NCI-H2107 treated with DMSO at 0.1 percent for 48 hours (cell line): ENCODE measurements around the gene SGPP1.
"Not testable (repeated sequence)": the region's sequence is repeated elsewhere in the genome, so short reads cannot be mapped to it uniquely, and the experiment has no call there.

ENCODE experiments used
- DNase-seq: peaks from one replicate; lab custom pipeline; 2025; ENCODE audit not compliant: unreplicated experiment; lab: John Stamatoyannopoulos, UW

SGPP1 gene

DNA sequence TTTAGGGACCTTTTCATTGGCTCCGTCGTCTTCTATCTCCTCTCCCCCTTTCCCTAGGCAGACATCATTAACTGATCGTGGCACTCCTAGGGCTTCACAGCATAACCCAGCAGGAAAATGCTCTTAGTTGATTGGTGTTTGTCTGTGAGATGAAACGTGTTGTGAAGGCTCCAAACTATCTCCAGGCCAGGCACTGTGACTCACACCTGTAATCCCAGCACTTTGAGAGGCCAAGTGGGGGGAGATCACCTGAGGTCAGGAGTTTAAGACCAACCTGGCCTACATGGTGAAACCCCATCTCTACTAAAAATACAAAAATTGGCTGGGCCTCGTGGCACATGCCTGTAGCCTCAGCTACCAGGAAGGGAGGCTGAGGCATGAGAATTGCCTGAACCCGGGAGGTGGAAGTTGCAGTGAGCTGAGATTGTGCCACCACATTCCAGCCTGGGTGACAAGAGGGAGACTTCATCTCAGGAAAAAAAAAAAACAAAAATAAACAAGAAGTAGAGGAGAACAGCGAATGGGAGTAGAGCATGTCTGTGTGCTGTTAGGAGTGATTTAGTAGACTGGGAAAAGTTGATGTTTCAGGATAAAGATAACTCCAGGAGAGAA, 53.9 kb downstream of the SGPP1 start:
- DNase-seq: no peak

DNA sequence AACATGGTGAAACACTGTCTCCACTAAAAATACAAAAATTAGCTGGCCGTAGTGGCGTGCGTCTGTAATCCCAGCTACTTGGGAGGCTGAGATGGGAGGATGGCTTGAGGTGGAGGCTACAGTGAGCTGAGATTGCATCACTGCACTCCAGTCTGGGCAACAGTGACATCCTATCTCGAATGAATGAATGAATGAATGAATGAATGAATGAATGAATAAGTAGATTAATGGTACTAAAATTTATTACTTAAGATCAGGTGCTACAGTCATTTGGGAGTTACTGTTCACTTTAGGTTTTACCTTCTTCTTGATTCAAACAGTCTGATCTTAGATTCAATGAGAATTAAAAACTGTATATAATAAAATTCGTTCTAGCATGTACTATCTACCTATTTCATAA, 54.6 kb downstream of the SGPP1 start:
- DNase-seq: no peak

GRCh38 chr14:63672417-63673180, 55.3 kb downstream of the SGPP1 start:
- DNase-seq: no peak

- no peak for DNase-seq
Measured at GRCh38 chr14:63671987-63672386, 55.9 kb downstream of the SGPP1 start.

DNA sequence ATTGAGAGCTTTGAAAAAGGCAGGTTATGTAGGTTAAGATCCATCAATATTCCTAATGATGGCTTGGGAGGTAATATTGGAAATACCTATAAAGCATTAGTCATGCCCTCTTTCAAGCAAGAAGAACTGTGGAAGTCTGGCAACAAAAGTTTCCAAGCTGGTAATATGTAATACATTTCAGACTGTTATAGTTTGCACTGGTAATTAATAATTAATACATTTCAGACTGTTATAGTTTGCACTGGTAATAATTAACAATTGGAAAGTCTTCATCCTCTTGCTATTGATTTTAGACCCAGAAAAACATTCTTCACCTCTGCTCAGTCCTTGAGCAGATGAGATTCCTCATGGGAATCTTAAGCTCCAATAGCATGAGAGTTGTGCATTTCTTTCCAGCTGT, 57.2 kb downstream of the SGPP1 start:
- no peak for DNase-seq

DNA sequence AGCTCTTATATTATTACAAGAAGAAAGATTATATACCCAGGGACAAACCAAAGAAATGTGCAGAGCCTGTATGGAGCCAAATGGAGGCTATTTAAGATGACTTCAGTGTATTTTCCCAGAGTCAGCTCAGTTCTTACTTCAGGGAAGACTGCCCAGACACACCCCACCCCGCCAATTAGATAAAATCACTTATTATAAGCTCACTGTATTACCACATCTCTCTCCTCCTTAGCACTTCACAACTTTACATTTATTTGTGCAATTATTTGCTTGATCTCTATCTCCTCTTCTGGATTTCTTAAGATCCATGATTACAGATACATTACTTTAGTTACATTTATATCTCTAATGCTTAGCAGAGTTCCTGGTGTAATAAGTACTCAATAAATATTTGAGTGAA, 61.5 kb downstream of the SGPP1 start:
- no peak for DNase-seq

DNA sequence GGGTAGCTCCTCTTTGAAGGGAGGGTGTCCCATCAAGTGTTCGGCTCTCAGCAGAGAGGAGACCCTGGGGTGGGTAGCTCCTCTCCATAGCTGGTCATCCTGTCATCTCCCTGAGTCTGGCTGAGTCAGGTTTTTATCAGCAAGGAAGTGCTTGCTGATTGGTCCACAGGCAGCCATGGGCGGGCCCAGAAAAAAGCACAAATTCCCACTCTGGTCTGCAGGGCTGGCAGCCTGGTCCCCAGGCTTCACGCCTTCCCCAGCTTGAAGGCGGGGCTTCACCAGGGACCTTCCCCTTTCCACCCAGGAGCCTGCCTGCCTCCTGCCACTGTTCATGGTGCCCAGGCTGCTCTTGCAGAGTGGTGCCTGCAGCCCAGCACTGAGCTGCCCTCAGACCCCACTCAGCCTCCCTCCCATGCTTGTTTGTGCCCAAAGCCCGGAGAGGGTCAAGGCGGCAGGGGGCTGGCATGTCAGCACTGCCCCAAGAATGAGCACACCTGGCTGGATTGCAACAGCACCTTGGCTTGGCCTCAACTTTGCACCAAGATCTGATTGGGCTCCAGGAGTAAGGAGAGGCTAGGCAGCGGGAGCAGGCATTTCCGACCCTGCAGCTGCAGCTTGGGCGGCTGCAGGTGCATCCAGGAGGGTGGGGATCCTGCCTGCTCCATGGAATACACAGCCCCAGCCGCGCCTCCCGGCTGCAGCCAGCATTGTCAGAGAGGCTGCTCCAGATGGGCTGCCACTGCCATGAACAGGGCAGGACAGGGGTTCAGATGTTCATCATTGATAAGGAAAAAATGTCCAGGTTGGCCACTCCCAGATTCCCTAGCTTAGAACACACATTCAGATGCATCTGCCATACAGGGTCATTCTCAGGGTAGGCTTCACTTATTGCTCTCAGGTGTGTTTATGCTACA, 64.2 kb downstream of the SGPP1 start:
- no peak for DNase-seq

- no peak for DNase-seq
Measured at GRCh38 chr14:63662776-63663175, 65.1 kb downstream of the SGPP1 start.

GRCh38 chr14:63661881-63662280, 66.0 kb downstream of the SGPP1 start:
- DNase-seq: not testable (repeated sequence)

- no peak for DNase-seq
Measured at GRCh38 chr14:63659726-63660125, 68.1 kb downstream of the SGPP1 start.

- DNase-seq: no peak
Measured at GRCh38 chr14:63656194-63656593, 71.7 kb downstream of the SGPP1 start.

DNA sequence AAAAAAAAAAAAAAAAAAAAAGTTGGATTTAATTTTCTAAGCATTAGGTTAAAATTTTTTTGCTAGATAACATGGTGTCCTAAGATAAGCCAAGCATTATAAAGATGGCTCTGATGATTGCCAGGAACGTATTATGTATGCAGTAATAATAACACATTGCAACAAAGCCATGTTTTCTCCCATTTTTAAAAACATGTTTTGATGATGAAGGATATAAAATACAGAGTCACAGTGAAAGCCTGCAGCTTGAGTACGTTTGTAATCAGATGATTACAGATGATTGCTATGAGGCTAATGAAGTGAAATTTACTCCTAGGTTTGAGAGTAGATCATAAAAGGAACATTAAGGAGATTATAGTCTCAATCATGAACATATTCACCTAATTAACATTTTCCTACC, 72.9 kb downstream of the SGPP1 start:
- no peak for DNase-seq

- DNase-seq: no peak
Measured at GRCh38 chr14:63654346-63654745, 73.5 kb downstream of the SGPP1 start.

DNA sequence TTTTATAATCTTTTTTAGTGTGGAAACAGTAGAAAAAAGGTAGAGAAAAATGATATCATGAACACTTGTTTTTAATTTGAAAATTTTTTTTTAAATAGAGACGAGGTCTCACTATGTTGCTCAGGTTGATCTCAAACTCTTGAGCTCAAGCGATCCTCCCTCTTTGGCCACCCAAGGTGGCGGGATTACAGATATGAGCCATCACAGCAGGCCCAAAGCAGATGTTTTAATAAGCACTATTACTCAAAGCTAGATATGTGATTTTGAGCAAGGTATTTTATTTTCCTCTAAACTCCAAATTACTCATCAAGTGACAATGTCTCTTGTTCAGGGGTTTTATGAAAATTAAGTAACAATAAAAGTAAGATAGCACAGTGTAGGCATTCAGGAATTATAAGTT, 75.5 kb downstream of the SGPP1 start:
- DNase-seq: no peak

- no peak for DNase-seq
Measured at GRCh38 chr14:63650256-63650952, 77.5 kb downstream of the SGPP1 start.

- DNase-seq: no peak
Measured at GRCh38 chr14:63647696-63648410, 80.0 kb downstream of the SGPP1 start.

DNA sequence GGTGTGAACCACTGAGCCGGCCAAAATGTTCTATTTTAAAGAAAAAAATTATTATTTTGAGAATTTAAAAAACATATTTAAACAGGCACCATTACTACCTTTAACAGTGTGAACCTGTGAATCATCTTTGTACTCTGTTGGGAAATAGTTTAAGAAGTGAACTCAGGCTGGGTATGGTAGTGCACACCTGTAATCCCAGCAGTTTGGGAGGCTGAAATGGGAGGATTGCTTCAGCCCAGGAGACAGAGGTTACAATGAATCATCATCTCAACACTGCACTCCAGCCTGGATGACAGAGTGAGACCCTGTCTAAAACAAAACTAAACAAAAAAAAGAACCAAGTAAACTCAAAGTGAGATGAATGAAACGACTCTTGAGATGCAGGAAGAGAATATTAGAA, 83.1 kb downstream of the SGPP1 start:
- DNase-seq: no peak

GRCh38 chr14:63642656-63643382, 85.0 kb downstream of the SGPP1 start:
- DNase-seq: no peak

DNA sequence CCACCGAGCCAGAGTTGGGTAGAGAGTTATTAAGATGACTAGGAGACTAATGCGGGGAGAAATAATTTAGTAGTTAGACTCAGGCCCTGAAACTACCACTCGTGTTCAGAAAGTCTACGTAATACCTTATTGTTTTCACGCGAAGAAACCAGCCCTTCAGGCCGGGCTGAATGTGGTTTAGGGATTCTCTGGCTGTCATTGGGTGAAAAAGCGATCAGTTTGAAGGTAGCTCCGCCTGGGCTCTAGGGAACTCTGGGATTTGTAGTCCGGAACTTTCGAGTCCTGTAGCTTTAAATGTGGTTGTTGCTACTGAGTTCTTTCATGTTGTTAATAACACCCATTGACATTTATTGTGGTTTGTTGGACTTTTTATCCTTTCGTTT, 85.6 kb downstream of the SGPP1 start:
- peak; percentile 99 for DNase-seq
